ENCODE data around the gene CTDSPL2. TPM values are rescaled to one million over a fixed set of nuclear protein-coding genes. Genes with fewer than 3 reads are reported as not detected.

CTDSPL2 gene
- total and polyA plus RNA-seq, 2 of the 4 experiments (the other 2 are of a cell fraction): 17.3 to 47.3 TPM

GRCh38 chr15:44566155-44566540 lies 138.7 kb downstream of the CTDSPL2 start:
- WGBS, 2 experiments (ENCODE audit: extremely low coverage in 2 of 2, insufficient read length in 1 of 2): 80% methylated on average over 1 of the region's 4 CpGs; no CpG with 5 or more reads in 1 of the 2 experiments
- no peak overlapping the region for H3K14ac ChIP-seq (replicated peaks; ENCODE audit: low read depth, low read length)
- H3K79me1 ChIP-seq (ENCODE audit: low read depth in 1 of 2, low read length in 2 of 2): peaks cover 0 to 7% of the 10 kb centered on the region in 2 experiments; a peak in 1 of 4 replicates
- no peak overlapping the region for H3K23ac ChIP-seq (ENCODE audit: low read depth, low read length)
- no peak overlapping the region for H3K27ac ChIP-seq (ENCODE audit: insufficient read depth, low read length)
- TF ChIP-seq ELK1 (IDR thresholded peaks at IDR 0.05; ENCODE audit: borderline replicate concordance, low read depth, low read length): no peak
- TF ChIP-seq CEBPB (IDR thresholded peaks at IDR 0.05; ENCODE audit: low read depth, low read length): no peak
- no peak for TF ChIP-seq RAD21 (IDR thresholded peaks at IDR 0.05; ENCODE audit: low read length)
- no peak for TF ChIP-seq MAFK (IDR thresholded peaks at IDR 0.05; ENCODE audit: low read depth, low read length)
- no peak for TF ChIP-seq FOS (IDR thresholded peaks at IDR 0.05; ENCODE audit: low read depth, low read length)
- TF ChIP-seq NFE2L2 (IDR thresholded peaks at IDR 0.05; ENCODE audit: low read depth, low read length): no peak
- no peak for TF ChIP-seq CTCF (conservative IDR thresholded peaks at IDR 0.05; ENCODE audit: low read depth, low read length)
- TF ChIP-seq MAZ (IDR thresholded peaks at IDR 0.05; ENCODE audit: borderline replicate concordance, low read depth, low read length): no peak
- TF ChIP-seq MXI1 (IDR thresholded peaks at IDR 0.05; ENCODE audit: borderline replicate concordance, low read depth, low read length): no peak
- TF ChIP-seq BHLHE40 (IDR thresholded peaks at IDR 0.05; ENCODE audit: low read depth, low read length): no peak
- no peak for TF ChIP-seq RCOR1 (IDR thresholded peaks at IDR 0.05; ENCODE audit: insufficient replicate concordance, low read length)
- no peak for TF ChIP-seq CHD1 (IDR thresholded peaks at IDR 0.05; ENCODE audit: low read depth, low read length)
- no peak for TF ChIP-seq RFX5 (IDR thresholded peaks at IDR 0.05; ENCODE audit: low read depth, low read length)
- TF ChIP-seq POLR2A (IDR thresholded peaks at IDR 0.05; ENCODE audit: low read depth, low read length): no peak
- no peak for TF ChIP-seq SMC3 (IDR thresholded peaks at IDR 0.05; ENCODE audit: low read depth, low read length)
- no peak for TF ChIP-seq USF2 (IDR thresholded peaks at IDR 0.05; ENCODE audit: low read depth, low read length)
- peaks cover 11% of the 10 kb centered on the region; the same call in 1 of the 2 replicates for H3K9me1 ChIP-seq (ENCODE audit: insufficient read depth, low read length)
- H3K27me3 ChIP-seq (ENCODE audit: control insufficient read depth, insufficient read depth, low read length): no peaks in the 10 kb centered on the region
- H3K56ac ChIP-seq (ENCODE audit: extremely low read depth, insufficient read depth, low read length): no peak overlapping the region
- H4K5ac ChIP-seq (ENCODE audit: low read depth, low read length): no peak overlapping the region
- no peak overlapping the region for H2BK120ac ChIP-seq (ENCODE audit: low read depth, low read length)
- no peak for DNase-seq
- no TSS peak for BruUV-seq (replicated peaks)
- H4K20me1 ChIP-seq (ENCODE audit: insufficient read depth, low read length): peaks cover 5% of the 10 kb centered on the region; the same call in 1 of the 2 replicates
- H3K9me3 ChIP-seq (ENCODE audit: control insufficient read depth, insufficient read depth, low read length): peaks cover 7% of the 10 kb centered on the region
- POLR2A ChIA-PET (ENCODE audit: unreplicated experiment): no interaction called here
- H4K8ac ChIP-seq (ENCODE audit: low read depth in 2 of 2, low read length in 2 of 2): no peak overlapping the region
- CTCF ChIA-PET: no interaction called here
- no peak overlapping the region for H2AK9ac ChIP-seq (replicated peaks; ENCODE audit: low read depth, low read length, poor library complexity)
- H2BK15ac ChIP-seq (ENCODE audit: low read depth, low read length): no peak overlapping the region
- H2AFZ ChIP-seq (replicated peaks; ENCODE audit: low read length, poor library complexity): no peak overlapping the region
- H3K4me3 ChIP-seq (ENCODE audit: insufficient read depth, low read depth, low read length): no peak overlapping the region
- no peak overlapping the region for H2AK5ac ChIP-seq (ENCODE audit: low read depth, low read length)
- H2BK20ac ChIP-seq (ENCODE audit: low read depth, low read length): no peak overlapping the region
- dilution Hi-C loops (cut with HindIII; ENCODE audit: low sequenced_read_pairs, unreplicated experiment) (no loop called here), intact Hi-C loops (cut with micrococcal nuclease) (no loop called here), in situ Hi-C loops (cut with MboI; ENCODE audit: low sequenced_read_pairs) (no loop called here)
- H3K9ac ChIP-seq (ENCODE audit: low read depth, low read length): no peak overlapping the region
- H3K4me2 ChIP-seq (ENCODE audit: low read depth, low read length): no peak overlapping the region
- peaks cover 61% of the 10 kb centered on the region for H3K36me3 ChIP-seq (ENCODE audit: control insufficient read depth, insufficient read depth, low read length)
- H3K4ac ChIP-seq (ENCODE audit: low read depth, low read length): no peak overlapping the region
- H2BK5ac ChIP-seq (ENCODE audit: low read depth, low read length, poor library complexity, severe bottlenecking): no peak overlapping the region
- no peak overlapping the region for H4K91ac ChIP-seq (ENCODE audit: insufficient read depth, low read depth, low read length)
- H3K18ac ChIP-seq (ENCODE audit: low read depth, low read length): no peak overlapping the region
- ATAC-seq (ENCODE audit: low read depth): no peak
- H3K4me1 ChIP-seq (ENCODE audit: control insufficient read depth, insufficient read depth, low read length): peaks cover 3% of the 10 kb centered on the region

Data from IMR-90 (cell line).